ENCODE data around the gene USP17L17. TPM values are rescaled to one million over a fixed set of nuclear protein-coding genes. Genes with fewer than 3 reads are reported as not detected.
"Not testable (repeated sequence)": the region's sequence is repeated elsewhere in the genome, so short reads cannot be mapped to it uniquely, and the experiment has no call there.

Gene USP17L17
- total RNA-seq, 1 donor from 2014 or later: not detected

- peak; percentile 40 to 43 for DNase-seq (ENCODE audit: low spot score in 2 of 2, unreplicated experiment in 2 of 2)
- not testable (repeated sequence) for H3K9me3 Mint-ChIP-seq; H3K4me3 Mint-ChIP-seq; H3K27me3 Mint-ChIP-seq (ENCODE audit: low read depth); H3K36me3 Mint-ChIP-seq; H3K27ac Mint-ChIP-seq; H3K4me1 Mint-ChIP-seq
These were observed 28.0 kb downstream of the USP17L17 start for GRCh38 chr4:9271719-9272118.

Other genes starting within 250 kb of the USP17L17 start
- gene FAM90A26, start 73.5 kb upstream of the USP17L17 start, total RNA-seq: not detected in 3 replicates
- gene USP17L10, start 33.2 kb upstream of the USP17L17 start, total RNA-seq: not detected in 3 replicates
- 0.14 TPM in 1 of 3 replicates, not detected in the others for gene USP17L11, start 28.5 kb upstream of the USP17L17 start, total RNA-seq
- not detected in 3 replicates for gene USP17L12, start 23.7 kb upstream of the USP17L17 start, total RNA-seq
- gene USP17L13, start 19.0 kb upstream of the USP17L17 start, total RNA-seq: not detected in 3 replicates
- gene USP17L15, start 9.5 kb upstream of the USP17L17 start, total RNA-seq: 0.16 TPM in 1 of 3 replicates, not detected in the others
- not detected in 3 replicates for gene USP17L18, start 4.8 kb downstream of the USP17L17 start, total RNA-seq
- not detected in 3 replicates for gene USP17L19, start 9.5 kb downstream of the USP17L17 start, total RNA-seq
- gene USP17L20, start 14.2 kb downstream of the USP17L17 start, total RNA-seq: not detected in 3 replicates
- gene USP17L21, start 19.0 kb downstream of the USP17L17 start, total RNA-seq: not detected in 3 replicates
- not detected in 3 replicates for gene USP17L22, start 23.7 kb downstream of the USP17L17 start, total RNA-seq
- not detected in 3 replicates for gene USP17L24, start 81.3 kb downstream of the USP17L17 start, total RNA-seq
- gene USP17L25, start 86.0 kb downstream of the USP17L17 start, total RNA-seq: not detected in 3 replicates
- gene USP17L26, start 90.8 kb downstream of the USP17L17 start, total RNA-seq: not detected in 3 replicates
- gene USP17L5, start 95.5 kb downstream of the USP17L17 start, total RNA-seq: not detected in 3 replicates
- not detected in 3 replicates for gene USP17L27, start 100.3 kb downstream of the USP17L17 start, total RNA-seq
- gene USP17L28, start 105.0 kb downstream of the USP17L17 start, total RNA-seq: not detected in 3 replicates
- gene USP17L29, start 109.8 kb downstream of the USP17L17 start, total RNA-seq: not detected in 3 replicates
- gene USP17L30, start 119.2 kb downstream of the USP17L17 start, total RNA-seq: not detected in 3 replicates
- not detected in 3 replicates for gene DEFB131A, start 200.5 kb downstream of the USP17L17 start, total RNA-seq

All from mesothelial cell of epicardium (in vitro differentiated cells).